Thoracic aorta (tissue), 2 donors: ENCODE results near the gene DHX15. TPM values are rescaled to one million over a fixed set of nuclear protein-coding genes. Genes with fewer than 3 reads are reported as not detected.

ENCODE experiments used
- ATAC-seq: fragments of 150-250 bp; one replicate; pipeline ENCODE4 v1.8.0; 2017; ENCODE audit warnings: low read depth; ENCODE audit not compliant: insufficient number of reproducible peaks, low FRiP score
- DNase-seq: peaks from one replicate; pipeline ENCODE4 v3.0.0-alpha.2; 2020; ENCODE audit warnings: low spot score
- H3K27ac ChIP-seq, 2 donors: fragments of 200-600 bp; sonication (generic); 1 replicate in 1 of 2; 2 replicates in 1 of 2; pipeline ENCODE4 v1.5.1; 2016; ENCODE audit warnings: mild to moderate bottlenecking in 2 of 2, moderate library complexity in 2 of 2
- H3K27me3 ChIP-seq: fragments of 200-600 bp; sonication (generic); replicated peaks from 2 replicates; pipeline ENCODE4 v1.6.0; 2016; ENCODE audit warnings: mild to moderate bottlenecking; ENCODE audit not compliant: insufficient read depth
- H3K36me3 ChIP-seq: fragments of 200-600 bp; sonication (generic); one replicate; pipeline ENCODE4 v1.5.1; 2016
- H3K4me1 ChIP-seq, 2 donors: fragments of 200-600 bp; sonication (generic); 1 replicate in 1 of 2; 2 replicates in 1 of 2; pipeline versions ENCODE4 v1.5.1 to v1.6.0; 2016; ENCODE audit warnings: low read depth in 2 of 2, mild to moderate bottlenecking in 1 of 2; ENCODE audit not compliant: control insufficient read depth in 1 of 2
- H3K4me3 ChIP-seq: fragments of 200-600 bp; sonication (generic); 2 replicates; pipeline ENCODE4 v1.5.1; 2016; ENCODE audit warnings: mild to moderate bottlenecking
- H3K9me3 ChIP-seq: fragments of 200-600 bp; sonication (generic); 2 replicates; pipeline ENCODE4 v1.5.1; 2016
- total RNA-seq, 2 donors: library from RNA; depleted of rRNA; stranded (reverse); fragments of >200 nt; gene quantifications; one replicate each; pipeline versions ENCODE4 v1.1.0 to v1.2.3, GENCODE V29; 2016
- TF ChIP-seq, protein P1 (sequence below): fragments of 200-600 bp; sonication (generic); IDR thresholded peaks from one replicate; pipeline ENCODE4 v1.5.1; 2019; ENCODE audit warnings: antibody characterized with exemption

The DHX15 gene
- total RNA-seq, 2 donors from 2014 or later: 101 to 171 TPM

GRCh38 chr4:24607334-24607733 lies 23.0 kb upstream of the DHX15 start:
- no peak overlapping the region for H3K27ac ChIP-seq
- H3K4me3 ChIP-seq: no peak overlapping the region
- H3K9me3 ChIP-seq: no peaks in the 10 kb centered on the region
- ATAC-seq (no peak), DNase-seq (no peak)
- H3K27me3 ChIP-seq: no peaks in the 10 kb centered on the region
- no peaks in the 10 kb centered on the region for H3K36me3 ChIP-seq
- no peaks in the 10 kb centered on the region for H3K4me1 ChIP-seq
- TF ChIP-seq, protein P1, sequence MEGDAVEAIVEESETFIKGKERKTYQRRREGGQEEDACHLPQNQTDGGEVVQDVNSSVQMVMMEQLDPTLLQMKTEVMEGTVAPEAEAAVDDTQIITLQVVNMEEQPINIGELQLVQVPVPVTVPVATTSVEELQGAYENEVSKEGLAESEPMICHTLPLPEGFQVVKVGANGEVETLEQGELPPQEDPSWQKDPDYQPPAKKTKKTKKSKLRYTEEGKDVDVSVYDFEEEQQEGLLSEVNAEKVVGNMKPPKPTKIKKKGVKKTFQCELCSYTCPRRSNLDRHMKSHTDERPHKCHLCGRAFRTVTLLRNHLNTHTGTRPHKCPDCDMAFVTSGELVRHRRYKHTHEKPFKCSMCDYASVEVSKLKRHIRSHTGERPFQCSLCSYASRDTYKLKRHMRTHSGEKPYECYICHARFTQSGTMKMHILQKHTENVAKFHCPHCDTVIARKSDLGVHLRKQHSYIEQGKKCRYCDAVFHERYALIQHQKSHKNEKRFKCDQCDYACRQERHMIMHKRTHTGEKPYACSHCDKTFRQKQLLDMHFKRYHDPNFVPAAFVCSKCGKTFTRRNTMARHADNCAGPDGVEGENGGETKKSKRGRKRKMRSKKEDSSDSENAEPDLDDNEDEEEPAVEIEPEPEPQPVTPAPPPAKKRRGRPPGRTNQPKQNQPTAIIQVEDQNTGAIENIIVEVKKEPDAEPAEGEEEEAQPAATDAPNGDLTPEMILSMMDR: no peak

DNA sequence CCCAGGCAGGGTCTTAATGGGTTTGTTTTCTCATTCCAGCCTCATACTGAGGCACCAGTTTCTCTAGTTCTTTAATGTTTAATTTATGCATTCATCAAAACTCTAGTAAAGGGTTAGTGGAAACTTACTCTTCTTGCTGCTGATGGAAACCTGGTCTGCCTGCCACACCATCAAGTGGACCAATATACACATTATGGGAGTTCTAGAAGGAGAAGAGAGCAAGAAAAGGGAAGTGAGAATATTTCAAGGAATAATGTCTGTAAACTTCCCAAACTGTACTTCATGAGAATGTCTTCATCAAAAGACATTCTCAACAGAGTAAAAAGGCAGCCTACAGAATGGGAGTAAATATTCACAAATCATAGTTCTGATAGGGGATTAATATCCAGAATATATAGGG lies 20.9 kb upstream of the DHX15 start:
- H3K36me3 ChIP-seq: no peaks in the 10 kb centered on the region
- H3K9me3 ChIP-seq: no peaks in the 10 kb centered on the region
- no peaks in the 10 kb centered on the region for H3K4me1 ChIP-seq
- H3K27me3 ChIP-seq: no peaks in the 10 kb centered on the region
- no peak for ATAC-seq
- TF ChIP-seq, protein P1: no peak
- H3K4me3 ChIP-seq: no peak overlapping the region
- DNase-seq: no peak
- no peak overlapping the region for H3K27ac ChIP-seq

DNA sequence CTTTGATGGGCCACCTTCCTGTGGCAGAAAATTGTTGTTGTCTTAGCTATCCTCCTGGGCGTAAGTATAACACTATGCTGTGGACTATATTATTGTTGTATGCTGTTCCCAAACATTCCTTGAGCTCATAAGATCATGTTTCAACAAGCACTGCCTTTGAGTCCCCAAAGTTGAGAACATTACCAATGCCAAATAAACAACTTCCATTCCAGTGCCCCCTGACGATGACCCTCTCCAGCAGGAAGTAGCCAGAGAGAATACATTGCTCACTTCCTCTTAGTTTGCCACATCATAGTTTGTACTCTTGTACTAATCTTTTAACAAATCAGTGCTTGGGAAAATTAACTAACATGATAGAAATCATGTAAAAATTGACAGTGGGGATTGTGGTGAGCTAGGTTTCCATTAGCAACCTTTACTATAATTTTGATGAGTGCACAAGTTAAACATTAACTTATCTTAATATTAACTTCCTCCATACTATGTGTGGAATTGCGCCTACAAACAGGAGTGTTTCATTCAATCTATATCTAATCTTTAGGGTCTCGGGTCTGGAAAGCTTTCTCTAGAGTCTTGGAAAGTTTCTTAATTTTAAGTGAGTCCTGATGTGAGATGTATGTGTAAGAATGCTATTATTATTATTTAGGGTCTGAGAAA lies 20.3 kb upstream of the DHX15 start:
- Histone ChIP-seq H3K27ac (no peak overlapping the region), H3K9me3 (no peaks in the 10 kb centered on the region), H3K4me3 (no peak overlapping the region), H3K4me1 (no peaks in the 10 kb centered on the region), H3K36me3 (no peaks in the 10 kb centered on the region), H3K27me3 (no peaks in the 10 kb centered on the region)
- ATAC-seq (no peak), DNase-seq (no peak)
- TF ChIP-seq, protein P1: no peak

DNA sequence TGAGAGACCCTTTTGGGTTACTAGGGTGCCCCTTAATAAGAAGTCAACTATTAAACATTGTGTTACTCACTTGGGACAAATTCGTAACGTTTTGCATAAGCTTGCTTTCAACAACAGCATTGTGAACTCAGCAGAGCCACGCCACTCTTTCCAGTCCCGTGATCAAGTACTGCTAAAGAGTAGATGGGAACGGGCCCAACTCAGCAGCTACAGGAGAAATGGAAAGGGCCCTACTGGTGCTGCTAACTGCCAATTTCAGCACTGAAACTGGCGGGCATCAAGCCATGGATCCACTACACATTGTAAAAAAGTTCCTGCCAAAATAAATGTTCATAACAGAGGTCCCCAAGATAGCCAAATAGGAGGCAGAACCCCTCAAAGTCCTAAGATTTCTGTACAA lies 19.0 kb upstream of the DHX15 start:
- Histone ChIP-seq H3K4me1 (no peaks in the 10 kb centered on the region), H3K27me3 (no peaks in the 10 kb centered on the region), H3K4me3 (no peak overlapping the region), H3K9me3 (peaks cover 3% of the 10 kb centered on the region), H3K27ac (no peak overlapping the region), H3K36me3 (no peaks in the 10 kb centered on the region)
- ATAC-seq: no peak
- no peak for DNase-seq
- TF ChIP-seq, protein P1: no peak

GRCh38 chr4:24601121-24601520 lies 16.8 kb upstream of the DHX15 start:
- no peak overlapping the region for H3K4me3 ChIP-seq
- H3K4me1 ChIP-seq: no peaks in the 10 kb centered on the region
- TF ChIP-seq, protein P1: no peak
- no peak for DNase-seq
- H3K36me3 ChIP-seq: no peaks in the 10 kb centered on the region
- no peak overlapping the region for H3K27ac ChIP-seq
- no peaks in the 10 kb centered on the region for H3K27me3 ChIP-seq
- no peak for ATAC-seq
- H3K9me3 ChIP-seq: peaks cover 3% of the 10 kb centered on the region
